HCT116 (cell line): ENCODE results near the gene TMEM62. TPM values are rescaled to one million over a fixed set of nuclear protein-coding genes. Genes with fewer than 3 reads are reported as not detected.

Experiments
- ATAC-seq: fragments of 200-7000 bp; cut with Tn5 transposase; 2 replicates; pipeline ENCODE4 v1.9.1; 2020; ENCODE audit warnings: mild to moderate bottlenecking, moderate library complexity
- BruUV-seq: library from RNA; stranded (reverse); fragments of 400-500 nt; replicated peaks from 2 replicates; lab custom pipeline; 2021; lab: Mats Ljungman, UMichigan
- CTCF ChIA-PET: fragments of 300-600 bp; sonication (Branson Sonifier 250); formaldehyde crosslinking; loops from one replicate; lab custom pipeline; 2021; ENCODE audit warnings: antibody characterized with exemption; lab: Charles Lee
- POLR2A ChIA-PET: fragments of 300-600, 350-600 bp; sonication (Branson Sonifier 250); formaldehyde crosslinking; loops from one replicate; lab custom pipeline; 2021; ENCODE audit warnings: antibody characterized with exemption; lab: Charles Lee
- RAD21 ChIA-PET, 2 experiments: fragments of 300-600 bp; sonication (Branson Sonifier 250); formaldehyde crosslinking; loops; one replicate each; lab custom pipeline; 2023; ENCODE audit warnings: low total read pairs in 2 of 2; ENCODE audit not compliant: uncharacterized antibody in 2 of 2, unreplicated experiment in 2 of 2, low non-redundant PET in 1 of 2; lab: Charles Lee
- DNase-seq: peaks from one replicate; pipeline ENCODE4 v3.0.0-alpha.2; 2010; ENCODE audit warnings: low read depth, low spot score
- H2AFZ ChIP-seq: fragments of 200-600 bp; shearing (Covaris generic), sonication (generic); 2 replicates; pipeline ENCODE4 v1.6.1; 2017; ENCODE audit warnings: low read depth, mixed run types, mixed read lengths, antibody characterized with exemption, low read length; ENCODE audit not compliant: poor library complexity, severe bottlenecking
- H3K27ac ChIP-seq: 2 replicates; pipeline ENCODE4 v1.5.1; 2012; ENCODE audit warnings: low read depth, low read length
- H3K27me3 ChIP-seq: fragments of 200-600 bp; sonication (generic); 2 replicates; pipeline ENCODE4 v1.6.1; 2016; ENCODE audit warnings: mixed run types, low read length, mixed read lengths; ENCODE audit not compliant: insufficient read depth
- H3K36me3 ChIP-seq, 2 experiments: fragments of 200-500 bp in 1 of 2; fragments of 200-600 bp in 1 of 2; sonication (Bioruptor generic) in 1 of 2; sonication (generic) in 1 of 2; 2 replicates each; pipeline versions ENCODE4 v1.5.1 to v1.6.1; 2014 to 2016; ENCODE audit warnings: low read length in 2 of 2, inconsistent platforms in 1 of 2, mixed read lengths in 1 of 2, mixed run types in 1 of 2; ENCODE audit not compliant: insufficient read depth in 2 of 2, control insufficient read depth in 1 of 2
- H3K4me1 ChIP-seq, 2 experiments: fragments of 200-600 bp in 1 of 2; sonication (generic) in 1 of 2; 2 replicates each; pipeline versions ENCODE4 v1.5.1 to v1.6.1; 2012 to 2017; ENCODE audit warnings: low read length in 2 of 2, inconsistent platforms in 1 of 2, mild to moderate bottlenecking in 1 of 2, mixed read lengths in 1 of 2, mixed run types in 1 of 2, moderate library complexity in 1 of 2; ENCODE audit not compliant: insufficient read depth in 2 of 2, control insufficient read depth in 1 of 2
- H3K4me2 ChIP-seq: fragments of 200-600 bp; sonication (generic); 2 replicates; pipeline ENCODE4 v1.6.1; 2017; ENCODE audit warnings: mixed run types, low read length, mixed read lengths
- H3K4me3 ChIP-seq, 2 experiments: fragments of 200-600 bp in 1 of 2; sonication (generic) in 1 of 2; replicated peaks in 1 of 2; 2 replicates each; pipeline ENCODE4 v1.5.1; 2011 to 2016; ENCODE audit warnings: low read length in 2 of 2, control low read depth in 1 of 2, low read depth in 1 of 2, mild to moderate bottlenecking in 1 of 2, mixed read lengths in 1 of 2, mixed run types in 1 of 2
- H3K79me2 ChIP-seq: fragments of 200-600 bp; sonication (generic); 2 replicates; pipeline ENCODE4 v1.6.1; 2017; ENCODE audit warnings: mild to moderate bottlenecking, mixed run types, low read length, moderate library complexity, mixed read lengths; ENCODE audit not compliant: insufficient read depth
- H3K9ac ChIP-seq: fragments of 200-600 bp; sonication (generic); 2 replicates; pipeline ENCODE4 v1.6.1; 2016; ENCODE audit warnings: low read length, mixed read lengths
- H3K9me2 ChIP-seq: fragments of 200-600 bp; sonication (generic), shearing (Covaris generic); 2 replicates; pipeline ENCODE4 v1.6.1; 2017; ENCODE audit warnings: mixed run types, mild to moderate bottlenecking, moderate library complexity; ENCODE audit not compliant: insufficient read depth
- H3K9me3 ChIP-seq, 2 experiments: fragments of 200-500 bp in 1 of 2; fragments of 200-600 bp in 1 of 2; sonication (Bioruptor generic) in 1 of 2; sonication (generic) in 1 of 2; 2 replicates each; pipeline ENCODE4 v1.6.1; 2014 to 2017; ENCODE audit warnings: low read length in 2 of 2, mixed read lengths in 2 of 2, inconsistent platforms in 1 of 2, low read depth in 1 of 2, mild to moderate bottlenecking in 1 of 2, mixed run types in 1 of 2, moderate library complexity in 1 of 2; ENCODE audit not compliant: control insufficient read depth in 1 of 2, insufficient read depth in 1 of 2
- H4K20me1 ChIP-seq: fragments of 200-600 bp; sonication (generic), shearing (Covaris generic); 2 replicates; pipeline ENCODE4 v1.6.1; 2017; ENCODE audit warnings: mixed run types, mild to moderate bottlenecking, moderate library complexity; ENCODE audit not compliant: insufficient read depth
- CBX3 ChIP-seq: IDR thresholded peaks from 2 replicates; pipeline ENCODE4 v1.6.1; 2012; ENCODE audit warnings: low read depth
- CEBPB ChIP-seq: IDR thresholded peaks from 2 replicates; pipeline ENCODE4 v1.6.1; 2012; ENCODE audit warnings: low read depth
- EGR1 ChIP-seq: IDR thresholded peaks from 2 replicates; pipeline ENCODE4 v1.6.1; 2012; ENCODE audit warnings: low read depth
- ELF1 ChIP-seq: IDR thresholded peaks from 2 replicates; pipeline ENCODE4 v1.6.1; 2012; ENCODE audit warnings: low read depth, borderline replicate concordance
- EZH2phosphoT487 ChIP-seq: fragments of 200-600 bp; IDR thresholded peaks from 2 replicates; pipeline ENCODE4 v1.6.1; 2018; ENCODE audit warnings: antibody characterized with exemption, borderline replicate concordance
- YY1 ChIP-seq: IDR thresholded peaks from 2 replicates; pipeline ENCODE4 v1.6.1; 2011; ENCODE audit warnings: low read length, low read depth, moderate library complexity, mild to moderate bottlenecking; ENCODE audit not compliant: insufficient replicate concordance; ENCODE audit errors: extremely low read depth
- ZFX ChIP-seq: fragments of 450-650 bp; IDR thresholded peaks from 2 replicates; pipeline ENCODE4 v1.6.1; 2017
- ZNF274 ChIP-seq: fragments of 200-500 bp; sonication (Bioruptor generic); IDR thresholded peaks from 2 replicates; pipeline ENCODE4 v1.6.1; 2014; ENCODE audit warnings: mild to moderate bottlenecking, low read depth, low read length, inconsistent platforms
- intact Hi-C: fragments of 100-400 bp; cut with micrococcal nuclease; formaldehyde crosslinking; loops from 2 replicates; pipeline ENCODE4 v1.10.0; 2022
- total RNA-seq: library from RNA; stranded (reverse); gene quantifications from one replicate; pipeline ENCODE4 v1.2.1, GENCODE V29; 2021; ENCODE audit not compliant: unreplicated experiment
- TF ChIP-seq, protein P1 (sequence below), 3 experiments: fragments of 200-600 bp in 1 of 3; sonication (generic) in 1 of 3; IDR thresholded peaks in 2 of 3; conservative IDR thresholded peaks in 1 of 3; 2 replicates each; pipeline ENCODE4 v1.5.1; 2012 to 2017; ENCODE audit warnings: low read depth in 2 of 3, low read length in 2 of 3, antibody characterized with exemption in 1 of 3, borderline replicate concordance in 1 of 3, control low read depth in 1 of 3, mild to moderate bottlenecking in 1 of 3, mixed read lengths in 1 of 3, mixed run types in 1 of 3, moderate library complexity in 1 of 3; ENCODE audit not compliant: insufficient read depth in 1 of 3
- TF ChIP-seq, protein P2 (sequence below): IDR thresholded peaks from 2 replicates; pipeline ENCODE4 v1.6.1; 2012; ENCODE audit warnings: low read depth
- TF ChIP-seq, protein P3 (sequence below): IDR thresholded peaks from 2 replicates; pipeline ENCODE4 v1.6.1; 2011; ENCODE audit warnings: mild to moderate bottlenecking, low read length, moderate library complexity; ENCODE audit not compliant: insufficient replicate concordance; ENCODE audit errors: extremely low read depth

The TMEM62 gene
- total RNA-seq, 1 experiment from 2014 or later = 8.8 TPM

DNA sequence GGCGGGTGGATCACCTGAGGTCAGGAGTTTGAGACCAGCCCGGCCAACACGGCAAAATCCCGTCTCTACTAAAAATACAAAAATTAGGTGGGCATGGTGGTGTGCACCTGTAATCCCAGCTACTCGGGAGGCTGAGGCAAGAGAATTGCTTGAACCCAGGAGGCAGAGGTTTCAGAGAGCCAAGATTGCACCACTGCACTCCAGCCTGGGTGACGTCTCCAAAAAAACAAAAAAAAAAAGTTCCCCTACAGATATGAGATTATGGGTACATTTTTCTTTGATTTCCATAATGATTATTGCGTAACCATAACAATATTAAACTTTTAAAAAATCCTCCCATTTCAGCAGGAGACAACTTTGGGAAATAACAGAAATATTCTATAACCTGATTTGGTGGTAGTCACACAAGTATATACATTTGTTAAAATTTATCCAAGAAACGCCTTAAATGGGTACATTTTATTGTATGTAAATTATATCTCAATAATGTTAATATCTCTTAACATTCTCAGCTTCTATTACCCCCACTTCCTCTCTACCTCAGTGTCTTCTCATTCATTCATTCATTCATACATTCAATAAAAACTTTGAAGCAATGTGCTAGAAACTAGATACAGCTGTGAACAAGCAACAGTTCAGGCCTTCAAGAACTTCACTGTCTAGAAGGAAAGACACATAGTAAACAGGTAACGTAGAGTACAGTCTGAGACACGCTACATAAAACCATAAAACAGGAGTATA, 34.1 kb upstream of the TMEM62 start:
- TF ChIP-seq CBX3 (no peak), CEBPB (no peak), ZFX (no peak), EZH2phosphoT487 (no peak), YY1 (no peak), EGR1 (no peak), ZNF274 (no peak), ELF1 (no peak)
- TF ChIP-seq, protein P1, sequence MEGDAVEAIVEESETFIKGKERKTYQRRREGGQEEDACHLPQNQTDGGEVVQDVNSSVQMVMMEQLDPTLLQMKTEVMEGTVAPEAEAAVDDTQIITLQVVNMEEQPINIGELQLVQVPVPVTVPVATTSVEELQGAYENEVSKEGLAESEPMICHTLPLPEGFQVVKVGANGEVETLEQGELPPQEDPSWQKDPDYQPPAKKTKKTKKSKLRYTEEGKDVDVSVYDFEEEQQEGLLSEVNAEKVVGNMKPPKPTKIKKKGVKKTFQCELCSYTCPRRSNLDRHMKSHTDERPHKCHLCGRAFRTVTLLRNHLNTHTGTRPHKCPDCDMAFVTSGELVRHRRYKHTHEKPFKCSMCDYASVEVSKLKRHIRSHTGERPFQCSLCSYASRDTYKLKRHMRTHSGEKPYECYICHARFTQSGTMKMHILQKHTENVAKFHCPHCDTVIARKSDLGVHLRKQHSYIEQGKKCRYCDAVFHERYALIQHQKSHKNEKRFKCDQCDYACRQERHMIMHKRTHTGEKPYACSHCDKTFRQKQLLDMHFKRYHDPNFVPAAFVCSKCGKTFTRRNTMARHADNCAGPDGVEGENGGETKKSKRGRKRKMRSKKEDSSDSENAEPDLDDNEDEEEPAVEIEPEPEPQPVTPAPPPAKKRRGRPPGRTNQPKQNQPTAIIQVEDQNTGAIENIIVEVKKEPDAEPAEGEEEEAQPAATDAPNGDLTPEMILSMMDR (IDR thresholded peaks at IDR 0.05 in 2 of 3, conservative IDR thresholded peaks at IDR 0.05 in 1 of 3; ENCODE audit: borderline replicate concordance in 1 of 3, insufficient read depth in 1 of 3, low read depth in 2 of 3, low read length in 2 of 3) = no peak
- TF ChIP-seq, protein P2, sequence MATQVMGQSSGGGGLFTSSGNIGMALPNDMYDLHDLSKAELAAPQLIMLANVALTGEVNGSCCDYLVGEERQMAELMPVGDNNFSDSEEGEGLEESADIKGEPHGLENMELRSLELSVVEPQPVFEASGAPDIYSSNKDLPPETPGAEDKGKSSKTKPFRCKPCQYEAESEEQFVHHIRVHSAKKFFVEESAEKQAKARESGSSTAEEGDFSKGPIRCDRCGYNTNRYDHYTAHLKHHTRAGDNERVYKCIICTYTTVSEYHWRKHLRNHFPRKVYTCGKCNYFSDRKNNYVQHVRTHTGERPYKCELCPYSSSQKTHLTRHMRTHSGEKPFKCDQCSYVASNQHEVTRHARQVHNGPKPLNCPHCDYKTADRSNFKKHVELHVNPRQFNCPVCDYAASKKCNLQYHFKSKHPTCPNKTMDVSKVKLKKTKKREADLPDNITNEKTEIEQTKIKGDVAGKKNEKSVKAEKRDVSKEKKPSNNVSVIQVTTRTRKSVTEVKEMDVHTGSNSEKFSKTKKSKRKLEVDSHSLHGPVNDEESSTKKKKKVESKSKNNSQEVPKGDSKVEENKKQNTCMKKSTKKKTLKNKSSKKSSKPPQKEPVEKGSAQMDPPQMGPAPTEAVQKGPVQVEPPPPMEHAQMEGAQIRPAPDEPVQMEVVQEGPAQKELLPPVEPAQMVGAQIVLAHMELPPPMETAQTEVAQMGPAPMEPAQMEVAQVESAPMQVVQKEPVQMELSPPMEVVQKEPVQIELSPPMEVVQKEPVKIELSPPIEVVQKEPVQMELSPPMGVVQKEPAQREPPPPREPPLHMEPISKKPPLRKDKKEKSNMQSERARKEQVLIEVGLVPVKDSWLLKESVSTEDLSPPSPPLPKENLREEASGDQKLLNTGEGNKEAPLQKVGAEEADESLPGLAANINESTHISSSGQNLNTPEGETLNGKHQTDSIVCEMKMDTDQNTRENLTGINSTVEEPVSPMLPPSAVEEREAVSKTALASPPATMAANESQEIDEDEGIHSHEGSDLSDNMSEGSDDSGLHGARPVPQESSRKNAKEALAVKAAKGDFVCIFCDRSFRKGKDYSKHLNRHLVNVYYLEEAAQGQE = no peak
- TF ChIP-seq, protein P3, sequence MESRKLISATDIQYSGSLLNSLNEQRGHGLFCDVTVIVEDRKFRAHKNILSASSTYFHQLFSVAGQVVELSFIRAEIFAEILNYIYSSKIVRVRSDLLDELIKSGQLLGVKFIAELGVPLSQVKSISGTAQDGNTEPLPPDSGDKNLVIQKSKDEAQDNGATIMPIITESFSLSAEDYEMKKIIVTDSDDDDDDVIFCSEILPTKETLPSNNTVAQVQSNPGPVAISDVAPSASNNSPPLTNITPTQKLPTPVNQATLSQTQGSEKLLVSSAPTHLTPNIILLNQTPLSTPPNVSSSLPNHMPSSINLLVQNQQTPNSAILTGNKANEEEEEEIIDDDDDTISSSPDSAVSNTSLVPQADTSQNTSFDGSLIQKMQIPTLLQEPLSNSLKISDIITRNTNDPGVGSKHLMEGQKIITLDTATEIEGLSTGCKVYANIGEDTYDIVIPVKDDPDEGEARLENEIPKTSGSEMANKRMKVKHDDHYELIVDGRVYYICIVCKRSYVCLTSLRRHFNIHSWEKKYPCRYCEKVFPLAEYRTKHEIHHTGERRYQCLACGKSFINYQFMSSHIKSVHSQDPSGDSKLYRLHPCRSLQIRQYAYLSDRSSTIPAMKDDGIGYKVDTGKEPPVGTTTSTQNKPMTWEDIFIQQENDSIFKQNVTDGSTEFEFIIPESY = no peak
- no peak for DNase-seq
- Histone ChIP-seq H3K4me3 (no peak overlapping the region), H3K9me2 (no peaks in the 10 kb centered on the region), H3K4me1 (peaks cover 3 to 4% of the 10 kb centered on the region in 2 experiments), H2AFZ (no peak overlapping the region), H3K9ac (no peak overlapping the region), H3K27me3 (no peaks in the 10 kb centered on the region), H4K20me1 (no peaks in the 10 kb centered on the region), H3K27ac (no peak overlapping the region), H3K79me2 (peaks cover 77% of the 10 kb centered on the region), H3K36me3 (no peaks in the 10 kb centered on the region; a peak in 1 of 4 replicates), H3K4me2 (no peak overlapping the region), H3K9me3 (no peaks in the 10 kb centered on the region)
- ChIA-PET RAD21 (no interaction called here), CTCF (no interaction called here), POLR2A (no interaction called here)
- BruUV-seq = no TSS peak
- intact Hi-C loops = no loop called here
- no peak for ATAC-seq
